HG03354 (cell line): Measurements from ENCODE around the gene DTHD1.

Source experiments
- ATAC-seq: cut with Tn5 transposase; IDR thresholded peaks from one replicate; pipeline ENCODE4 v1.9.1; 2021; ENCODE audit warnings: mild to moderate bottlenecking; ENCODE audit not compliant: unreplicated experiment, poor library complexity, severe bottlenecking

The DTHD1 gene

DNA sequence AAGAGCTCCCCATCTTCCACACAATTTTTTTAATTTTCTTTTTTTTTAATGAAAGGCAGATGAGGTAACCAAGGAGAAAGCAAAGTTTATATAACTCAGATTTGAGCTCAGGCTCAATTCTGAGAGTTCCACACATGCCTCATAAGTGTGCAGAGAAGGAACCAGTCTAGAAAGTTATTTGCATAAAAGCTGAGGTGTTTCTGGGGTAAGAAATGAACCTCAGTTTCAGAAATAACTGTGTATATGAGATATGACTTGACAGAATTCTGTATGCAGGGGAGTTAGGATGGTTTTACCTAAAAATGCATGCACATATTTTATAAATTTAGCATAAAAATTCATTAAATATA is 51.3 kb downstream of the DTHD1 start:
- ATAC-seq: peak; percentile 99

- ATAC-seq: no peak
Measured at GRCh38 chr4:36333303-36333877, 52.0 kb downstream of the DTHD1 start.

DNA sequence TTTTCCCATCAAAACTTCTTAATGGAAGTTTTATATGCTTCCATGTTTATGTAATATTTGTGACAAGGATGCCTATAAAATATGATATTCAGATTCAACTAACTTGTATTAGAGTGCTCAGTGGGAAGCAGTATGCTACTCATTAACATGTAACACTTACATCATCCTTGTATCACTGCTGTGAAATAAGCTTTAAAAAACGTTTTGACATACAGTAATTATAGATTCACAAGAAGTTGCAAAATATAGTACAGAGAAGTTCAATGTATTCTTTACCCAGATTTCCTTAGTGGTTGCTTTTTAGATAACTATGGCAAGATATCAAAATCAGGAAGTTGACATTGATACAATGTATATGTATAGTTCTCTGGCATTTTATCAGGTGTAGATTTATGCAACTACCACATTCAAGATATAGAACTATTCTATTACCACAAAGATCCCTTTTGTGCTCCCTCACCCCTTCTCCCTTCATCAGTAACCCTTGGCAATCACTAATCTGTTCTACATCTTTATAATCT is 56.3 kb downstream of the DTHD1 start:
- no peak for ATAC-seq

DNA sequence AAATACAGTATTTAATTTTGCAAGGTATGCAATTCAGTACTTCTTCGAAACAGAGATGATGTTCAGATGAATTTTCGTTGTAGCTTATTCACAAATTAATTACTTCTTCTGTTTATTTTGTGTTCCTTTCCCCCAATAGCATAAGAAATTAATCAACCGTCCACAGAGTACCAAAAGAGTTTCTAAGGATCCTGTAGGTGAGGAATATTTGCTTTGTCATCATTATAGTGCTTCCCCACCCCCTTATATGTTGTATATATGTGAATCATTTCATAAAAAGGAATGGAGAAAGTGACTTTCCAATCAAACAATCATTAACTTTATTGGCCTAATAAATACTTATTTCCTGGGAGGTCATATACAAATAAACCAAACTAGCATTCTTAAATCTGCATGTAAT is 57.6 kb downstream of the DTHD1 start:
- no peak for ATAC-seq

GRCh38 chr4:36341936-36342335 is 60.5 kb downstream of the DTHD1 start:
- no peak for ATAC-seq

GRCh38 chr4:36343501-36344175 is 62.2 kb downstream of the DTHD1 start:
- ATAC-seq: no peak

DNA sequence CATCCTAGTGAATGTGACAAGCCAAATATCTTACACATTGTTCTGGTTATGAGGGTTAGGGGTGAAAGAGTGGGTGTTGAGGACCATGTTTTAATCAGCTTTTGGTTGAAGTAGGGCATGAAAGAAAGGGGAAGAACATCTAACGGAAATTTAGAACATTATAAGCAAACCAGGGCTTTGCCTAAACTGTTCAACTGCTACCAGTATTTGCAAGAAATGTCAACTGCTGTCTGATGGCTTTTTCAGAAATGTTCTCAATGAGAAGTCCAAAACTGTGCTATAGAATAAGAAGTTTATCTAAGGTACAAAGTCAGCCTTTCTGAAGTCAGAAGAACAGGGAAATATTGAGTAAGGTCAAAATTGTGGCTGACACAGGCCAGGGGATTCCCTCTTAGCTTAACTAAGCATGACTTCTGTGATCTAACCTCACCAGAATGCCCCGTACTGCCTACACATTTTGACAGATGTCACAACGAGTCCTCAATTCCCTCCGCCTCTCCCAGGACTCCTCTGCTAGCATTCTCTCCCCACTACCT is 67.1 kb downstream of the DTHD1 start:
- peak; percentile 93 for ATAC-seq

DNA sequence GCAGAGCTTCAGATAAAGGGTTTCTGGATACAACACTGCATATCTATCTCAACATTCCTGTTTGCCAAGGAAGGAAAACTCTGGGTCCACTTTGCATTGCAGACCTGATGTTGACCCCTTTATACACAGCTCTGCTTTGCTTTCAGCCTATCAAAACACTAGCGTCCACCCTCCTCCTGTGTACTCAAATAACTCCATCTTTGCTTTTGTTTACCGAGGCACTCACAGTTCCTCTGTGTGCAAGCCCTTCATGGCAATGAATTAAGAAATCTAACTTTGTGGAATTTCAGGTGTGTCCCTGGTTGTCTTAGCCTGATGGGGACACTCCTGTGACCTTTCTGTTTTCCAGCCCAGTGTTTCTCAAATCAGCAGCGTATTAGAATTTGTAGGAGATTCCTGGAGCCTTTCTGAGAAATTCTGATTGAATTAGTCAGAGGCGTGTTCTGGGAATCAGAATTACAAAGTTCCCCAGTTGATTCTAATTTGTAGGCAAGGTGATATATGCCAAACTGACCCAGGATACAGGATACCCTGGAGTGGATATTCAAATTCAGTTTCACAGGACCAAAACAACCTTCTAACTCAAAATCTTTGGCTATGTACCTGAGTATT is 68.6 kb downstream of the DTHD1 start:
- ATAC-seq: no peak

DNA sequence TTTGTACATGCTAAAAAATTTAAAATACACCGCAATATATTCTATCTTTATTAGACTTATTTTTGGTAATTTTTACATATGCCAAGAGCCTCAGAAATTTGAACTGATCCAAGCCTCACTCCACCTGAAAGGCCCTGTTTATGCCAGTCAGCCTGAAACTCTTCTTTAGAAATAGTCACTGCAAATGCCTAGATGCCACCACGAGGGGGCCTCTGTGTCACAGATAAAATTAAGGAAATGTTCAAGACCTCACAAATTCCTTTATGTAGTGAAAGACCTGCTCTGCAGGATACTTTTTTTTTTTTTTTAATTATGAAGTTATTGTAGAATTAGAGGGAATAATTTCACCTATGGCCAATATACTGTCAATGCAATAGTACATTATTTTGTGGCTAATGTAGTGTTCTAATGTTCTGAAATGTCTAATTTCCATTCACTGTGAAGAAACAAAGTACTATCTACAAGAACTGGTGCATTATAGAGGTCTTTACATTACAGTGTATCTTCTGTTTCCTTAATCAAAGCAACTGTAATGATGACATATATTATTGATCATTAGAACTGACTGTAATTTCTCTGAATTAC is 69.8 kb downstream of the DTHD1 start:
- ATAC-seq: peak; percentile 58

GRCh38 chr4:36353998-36354397 is 72.6 kb downstream of the DTHD1 start:
- no peak for ATAC-seq

- ATAC-seq: no peak
Measured at GRCh38 chr4:36358173-36358572, 76.8 kb downstream of the DTHD1 start.

DNA sequence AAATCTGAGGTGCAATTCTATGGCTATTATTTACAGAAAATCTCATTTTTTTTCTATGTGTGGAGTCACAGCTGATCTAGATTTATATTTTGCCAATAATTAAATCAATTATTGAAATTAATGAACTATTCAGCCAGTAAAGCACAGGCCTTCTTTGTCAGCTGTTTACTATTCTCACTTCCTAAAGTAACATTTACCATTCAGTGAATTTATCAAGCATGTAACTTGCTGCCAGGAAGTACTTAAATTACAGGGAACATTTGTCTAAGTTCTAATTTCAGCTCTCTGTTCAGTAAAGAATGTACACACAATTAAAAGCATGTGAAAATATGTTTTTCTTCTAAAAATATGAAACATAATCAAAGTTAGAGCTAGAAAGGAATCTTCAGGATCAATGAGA is 79.3 kb downstream of the DTHD1 start:
- ATAC-seq: no peak

DNA sequence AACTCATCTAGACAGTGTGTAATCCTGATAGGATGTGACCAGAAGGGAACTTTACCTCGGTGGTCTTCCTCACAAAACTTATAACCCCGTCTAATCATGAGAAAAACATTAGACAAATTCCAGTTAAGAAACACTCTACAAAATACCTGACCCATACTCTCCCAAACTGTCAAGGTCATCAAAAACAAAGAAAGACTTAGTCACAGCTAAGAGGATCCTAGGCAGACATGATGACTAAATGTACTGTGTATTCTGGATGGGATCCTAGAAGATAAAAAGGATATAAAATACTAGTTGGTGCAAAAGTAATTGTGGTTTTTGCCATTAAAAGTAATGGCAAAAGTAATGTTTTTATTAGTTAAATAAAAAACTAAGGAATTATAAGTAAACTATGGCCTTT is 81.6 kb downstream of the DTHD1 start:
- ATAC-seq: no peak

- no peak for ATAC-seq
Measured at GRCh38 chr4:36374836-36375511, 93.6 kb downstream of the DTHD1 start.

- peak; percentile 89 for ATAC-seq
Measured at GRCh38 chr4:36385951-36386571, 104.6 kb downstream of the DTHD1 start.

DNA sequence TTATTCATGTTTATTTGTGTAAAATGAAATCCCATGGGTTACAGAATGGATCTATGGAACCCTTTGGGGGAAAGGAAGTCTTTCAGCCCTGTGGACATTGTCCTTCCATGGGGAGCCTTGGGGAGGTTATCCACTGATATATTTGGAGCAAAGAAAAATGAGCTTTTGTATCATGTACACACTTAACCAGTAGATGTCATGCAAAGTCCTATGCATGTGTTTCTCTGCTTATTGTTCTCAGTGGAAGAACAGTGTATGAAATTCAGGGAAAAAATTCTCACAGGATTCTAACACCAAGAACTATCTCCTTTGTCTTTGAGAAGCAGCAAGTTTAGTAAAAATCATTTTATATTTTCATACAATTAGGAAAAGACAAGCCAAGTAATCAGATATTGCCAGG is 105.3 kb downstream of the DTHD1 start:
- no peak for ATAC-seq

GRCh38 chr4:36388710-36389109 is 107.3 kb downstream of the DTHD1 start:
- no peak for ATAC-seq

GRCh38 chr4:36391411-36391810 is 110.0 kb downstream of the DTHD1 start:
- ATAC-seq: no peak

- no peak for ATAC-seq
Measured at GRCh38 chr4:36392024-36392423, 110.6 kb downstream of the DTHD1 start.

DNA sequence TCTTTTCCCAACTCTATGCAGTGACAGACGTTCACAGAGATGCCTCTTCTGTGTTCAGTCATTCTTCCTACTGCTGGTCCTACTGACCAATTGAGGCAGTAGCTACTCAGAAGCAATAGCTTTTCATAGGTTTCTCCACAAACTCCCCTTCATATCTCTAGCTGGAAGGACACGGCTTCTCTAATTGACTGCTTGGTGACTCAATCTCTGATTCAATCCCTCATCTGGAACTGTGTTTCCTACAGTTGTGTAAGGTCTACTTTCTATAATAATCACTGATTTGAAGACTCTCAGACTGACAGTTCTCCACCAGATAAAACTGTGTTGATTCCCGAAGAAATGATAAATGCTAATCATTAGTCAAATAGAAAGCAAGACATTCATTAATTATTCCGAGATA is 111.5 kb downstream of the DTHD1 start:
- ATAC-seq: no peak
